Stimulated activated CD8-positive, alpha-beta memory T cell treated with anti-CD3 and anti-CD28 coated beads, Interleukin-12 subunit alpha, Interleukin-12 subunit beta, amount 100 ng/mL, for 4 hours (primary cell): ENCODE results near the gene TCF7L1.

Source experiments
- DNase-seq: peaks from one replicate; pipeline ENCODE4 v3.0.0-alpha.2; 2020; ENCODE audit warnings: low read depth

The TCF7L1 gene

DNA sequence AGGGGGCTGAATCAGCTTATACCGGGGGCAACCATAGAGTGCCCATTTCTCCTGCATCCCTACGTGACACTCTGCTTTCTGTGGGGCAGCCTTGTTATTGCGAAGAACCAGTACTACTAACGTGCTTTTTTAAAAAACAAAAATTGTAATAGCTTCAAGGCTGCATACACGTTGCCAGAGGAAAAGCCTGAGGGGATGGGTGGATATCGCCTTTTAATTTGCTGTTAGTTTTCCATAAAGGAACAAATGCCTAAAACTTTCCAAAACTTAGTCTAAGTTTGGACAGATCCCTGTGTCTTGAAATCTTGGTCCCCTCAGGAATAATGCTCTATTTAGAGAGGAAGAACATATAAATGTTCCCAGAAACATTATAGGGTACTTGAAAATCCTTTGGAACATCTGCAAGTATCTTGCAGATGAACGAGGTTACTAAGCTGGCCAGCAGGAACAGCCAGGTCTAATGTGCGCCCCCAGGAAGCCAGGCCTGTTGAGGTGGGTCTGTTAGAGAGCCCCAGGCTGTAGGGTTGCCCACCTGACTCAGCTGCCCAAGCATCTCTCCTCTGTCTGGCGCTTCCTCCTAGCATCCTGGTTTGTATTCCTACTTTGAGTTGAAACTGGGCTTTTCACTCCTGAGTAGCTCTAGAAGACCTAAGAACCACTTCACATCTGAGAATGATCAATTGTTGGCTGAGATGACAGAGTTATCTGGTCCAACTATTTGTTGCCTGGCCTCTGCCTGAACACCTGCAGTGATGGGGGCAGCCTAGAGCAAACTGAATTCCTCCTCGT lies 97.7 kb downstream of the TCF7L1 start:
- no peak for DNase-seq

DNA sequence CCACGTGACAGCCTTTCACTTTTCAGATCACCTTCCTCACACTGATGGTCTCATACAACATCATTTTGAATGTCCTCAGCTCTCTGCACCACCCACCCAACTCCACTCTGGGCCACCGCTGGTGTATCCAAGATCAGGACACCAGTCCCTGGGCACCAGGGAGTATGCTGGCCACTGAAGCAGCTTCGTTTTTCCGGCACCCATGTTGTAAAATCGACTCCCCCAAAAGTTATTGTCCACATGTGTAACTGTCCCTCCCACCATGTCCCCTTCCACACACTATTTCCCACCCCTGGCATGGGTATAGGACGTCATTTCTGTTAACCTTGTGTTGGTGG lies 98.2 kb downstream of the TCF7L1 start:
- DNase-seq, result no peak

DNA sequence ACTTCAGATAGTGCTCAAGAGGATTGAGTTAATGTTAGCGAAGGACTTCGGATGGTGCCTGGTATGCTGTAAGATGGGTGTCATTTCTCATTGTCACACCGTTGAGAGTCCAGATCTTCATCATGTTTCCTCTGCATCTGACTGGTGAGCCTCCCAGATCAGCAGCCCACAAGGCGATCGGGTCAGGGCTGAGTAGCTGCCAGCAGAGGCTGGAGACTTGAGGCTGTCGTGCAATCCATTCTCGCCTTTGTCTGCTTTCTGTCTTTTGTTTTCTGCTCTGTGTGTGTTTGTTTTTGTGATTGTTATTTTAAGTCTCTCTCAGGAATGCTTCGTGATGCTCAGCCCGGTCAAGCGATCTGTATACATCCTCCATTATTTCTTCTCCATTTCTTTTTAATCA lies 98.8 kb downstream of the TCF7L1 start:
- DNase-seq, result no peak

DNA sequence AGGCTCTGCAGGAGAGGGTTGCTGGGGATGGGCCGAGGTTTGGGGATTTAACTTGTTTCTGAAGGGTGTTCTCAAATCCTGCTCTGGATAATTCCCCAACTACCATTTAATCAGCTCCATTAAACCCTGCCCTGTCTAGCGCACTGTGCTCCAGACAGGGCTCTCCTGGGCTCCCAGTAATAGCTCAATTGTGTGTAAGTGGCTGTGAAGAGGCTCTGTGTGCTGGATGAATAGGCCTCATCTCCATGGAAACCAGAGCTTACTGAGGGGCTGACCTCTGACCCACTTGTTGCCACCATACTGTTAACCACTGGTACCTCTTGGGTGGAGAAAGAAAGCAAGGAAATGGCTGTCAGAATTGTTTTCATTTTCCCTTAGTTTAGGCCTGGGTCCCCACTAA lies 101.7 kb downstream of the TCF7L1 start:
- no peak for DNase-seq

DNA sequence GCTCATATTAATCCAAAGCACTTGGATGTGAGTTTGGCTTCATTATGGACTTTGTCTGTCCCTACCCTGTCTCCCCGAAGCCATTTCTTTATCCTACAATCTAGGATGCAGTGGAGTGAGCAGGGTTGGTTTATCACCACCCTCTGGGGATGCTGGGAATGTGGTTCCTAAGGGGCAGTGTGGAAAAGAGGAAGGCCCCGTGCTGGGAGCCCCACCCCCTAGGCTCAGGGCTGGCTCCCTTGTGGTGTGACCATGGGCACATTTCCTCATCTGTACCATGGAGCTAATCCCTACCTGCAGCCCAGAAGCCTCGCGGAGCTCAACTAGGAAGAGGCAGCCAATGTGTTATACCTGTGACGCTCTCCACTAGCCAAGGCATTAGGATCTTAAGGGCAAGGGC lies 102.1 kb downstream of the TCF7L1 start:
- no peak for DNase-seq

DNA sequence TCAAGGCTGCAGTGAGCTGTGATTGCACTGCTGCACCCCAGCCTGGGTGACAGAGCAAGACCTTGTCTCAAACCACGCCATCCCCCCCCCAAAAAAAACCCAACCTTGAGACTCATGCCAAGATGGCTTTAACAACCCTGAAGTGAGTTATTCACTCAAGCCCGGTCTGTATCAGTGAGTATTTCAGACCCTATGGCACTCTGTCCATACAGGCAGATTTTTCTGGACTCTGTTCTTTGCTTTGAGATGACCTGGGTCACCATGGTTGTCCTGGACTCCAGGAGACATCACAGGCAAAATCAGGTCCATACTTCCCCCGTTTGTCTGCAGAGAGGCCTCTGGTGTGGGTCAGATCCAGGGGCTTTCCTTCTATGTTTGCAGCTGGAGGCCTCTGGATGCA lies 102.9 kb downstream of the TCF7L1 start:
- DNase-seq, result no peak

DNA sequence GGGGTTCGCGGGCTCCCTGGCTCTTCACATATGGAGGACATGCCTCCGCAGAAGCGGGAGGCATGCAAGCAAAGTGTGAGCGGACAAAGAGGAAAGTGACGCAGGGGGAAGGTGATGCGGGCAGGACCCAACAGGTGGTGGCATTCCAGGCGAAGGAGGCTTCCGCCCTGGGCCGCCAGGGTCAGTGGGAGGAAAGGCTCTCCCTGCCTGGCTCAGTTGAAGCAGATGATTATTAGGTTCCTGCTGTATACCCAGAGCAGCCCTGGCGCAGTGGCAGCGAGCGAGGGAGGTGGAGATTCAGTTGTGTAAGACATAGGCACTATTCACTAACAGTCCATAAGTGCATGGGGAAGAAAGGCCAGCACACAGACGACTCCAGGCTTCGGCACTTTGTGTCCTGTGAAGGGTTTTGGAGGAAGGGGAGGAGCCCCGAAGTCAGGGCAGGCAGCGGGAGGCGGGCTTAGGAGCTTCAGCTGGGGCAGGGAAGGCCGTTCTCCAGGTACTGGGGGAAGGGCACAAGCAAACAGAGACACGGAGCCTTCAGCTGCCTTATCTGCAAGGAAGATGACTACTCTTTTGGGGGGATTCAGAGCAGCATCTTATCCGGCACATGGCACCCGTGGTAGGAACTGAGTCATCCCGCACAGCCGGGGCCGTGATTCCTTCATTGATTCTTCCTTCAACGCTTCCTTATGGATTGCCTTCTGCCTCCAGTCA lies 104.8 kb downstream of the TCF7L1 start:
- no peak for DNase-seq

DNA sequence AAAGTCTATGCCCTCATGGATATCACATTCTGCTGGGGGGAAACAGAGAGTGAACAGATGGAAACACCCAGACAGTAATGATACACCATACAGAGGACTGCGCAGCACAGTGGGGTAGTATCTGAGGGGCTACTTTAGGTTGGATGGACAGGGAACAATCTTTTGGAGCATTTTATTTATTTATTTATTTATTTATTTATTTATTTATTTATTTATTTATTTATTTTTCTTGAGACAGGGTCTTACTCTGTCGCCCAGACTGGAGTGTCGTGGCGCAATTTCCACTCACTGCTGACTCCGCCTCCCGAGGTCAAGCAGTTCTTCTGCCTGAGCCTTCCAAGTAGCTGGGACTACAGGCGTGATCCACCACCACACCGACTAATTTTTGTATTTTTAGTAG lies 105.4 kb downstream of the TCF7L1 start:
- DNase-seq, result no peak

DNA sequence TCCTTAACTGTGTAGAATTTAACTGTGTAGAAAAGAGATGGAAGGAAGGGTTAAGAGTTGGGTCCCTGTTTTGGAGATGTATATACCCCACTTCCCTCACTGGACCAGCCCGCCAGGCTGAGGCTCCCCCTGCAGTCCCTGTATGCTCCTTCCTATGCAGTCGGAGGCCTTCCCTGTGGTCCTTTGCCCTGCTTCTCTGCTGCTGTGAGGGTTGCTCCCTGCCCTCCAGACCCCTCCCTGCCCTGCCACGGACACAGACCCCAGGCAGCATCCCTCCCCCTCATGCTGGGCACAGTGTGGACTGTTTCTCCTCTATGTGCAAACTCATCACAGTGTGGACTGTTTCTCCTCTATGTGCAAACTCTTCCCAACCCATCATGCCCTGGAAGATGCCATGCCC lies 105.9 kb downstream of the TCF7L1 start:
- no peak for DNase-seq

DNA sequence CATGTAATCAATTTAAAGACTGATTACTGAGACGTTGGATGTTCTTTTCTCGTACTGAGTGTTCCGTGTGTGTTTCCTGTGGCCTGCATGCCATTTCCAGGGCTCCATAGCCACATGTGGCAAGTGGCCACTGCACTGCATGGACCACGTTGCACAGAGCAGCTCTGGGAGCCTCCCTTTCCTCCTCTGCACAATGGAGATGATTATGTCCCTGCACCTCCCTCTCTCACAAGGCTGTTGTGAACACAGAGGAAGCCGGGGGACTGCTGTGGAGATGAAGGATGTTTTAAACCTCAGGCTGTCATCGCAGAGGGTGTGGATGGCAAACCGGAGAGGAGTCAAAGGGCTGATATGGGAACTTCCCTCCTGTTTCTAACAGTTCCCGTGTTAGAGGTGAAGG lies 106.9 kb downstream of the TCF7L1 start:
- DNase-seq, result no peak

DNA sequence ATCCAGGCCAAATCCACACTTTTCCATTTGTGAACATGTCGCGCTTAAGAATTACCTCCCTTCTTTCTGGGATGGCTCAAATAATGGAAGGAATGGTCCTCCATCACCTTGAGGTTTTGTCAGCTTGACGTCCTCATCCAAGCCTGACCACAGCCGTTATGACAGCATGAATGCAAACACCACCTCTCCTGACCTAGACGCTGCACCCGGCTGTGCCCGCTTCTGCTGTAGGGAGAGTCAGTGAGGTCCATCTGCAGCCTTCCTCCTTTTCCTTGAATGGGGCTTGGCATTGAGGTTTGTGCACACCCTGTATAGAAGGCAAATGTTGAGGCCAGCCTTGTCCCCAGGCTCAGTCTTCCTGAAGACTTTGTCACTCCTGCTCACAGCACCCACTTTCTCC lies 109.1 kb downstream of the TCF7L1 start:
- DNase-seq, result no peak

DNA sequence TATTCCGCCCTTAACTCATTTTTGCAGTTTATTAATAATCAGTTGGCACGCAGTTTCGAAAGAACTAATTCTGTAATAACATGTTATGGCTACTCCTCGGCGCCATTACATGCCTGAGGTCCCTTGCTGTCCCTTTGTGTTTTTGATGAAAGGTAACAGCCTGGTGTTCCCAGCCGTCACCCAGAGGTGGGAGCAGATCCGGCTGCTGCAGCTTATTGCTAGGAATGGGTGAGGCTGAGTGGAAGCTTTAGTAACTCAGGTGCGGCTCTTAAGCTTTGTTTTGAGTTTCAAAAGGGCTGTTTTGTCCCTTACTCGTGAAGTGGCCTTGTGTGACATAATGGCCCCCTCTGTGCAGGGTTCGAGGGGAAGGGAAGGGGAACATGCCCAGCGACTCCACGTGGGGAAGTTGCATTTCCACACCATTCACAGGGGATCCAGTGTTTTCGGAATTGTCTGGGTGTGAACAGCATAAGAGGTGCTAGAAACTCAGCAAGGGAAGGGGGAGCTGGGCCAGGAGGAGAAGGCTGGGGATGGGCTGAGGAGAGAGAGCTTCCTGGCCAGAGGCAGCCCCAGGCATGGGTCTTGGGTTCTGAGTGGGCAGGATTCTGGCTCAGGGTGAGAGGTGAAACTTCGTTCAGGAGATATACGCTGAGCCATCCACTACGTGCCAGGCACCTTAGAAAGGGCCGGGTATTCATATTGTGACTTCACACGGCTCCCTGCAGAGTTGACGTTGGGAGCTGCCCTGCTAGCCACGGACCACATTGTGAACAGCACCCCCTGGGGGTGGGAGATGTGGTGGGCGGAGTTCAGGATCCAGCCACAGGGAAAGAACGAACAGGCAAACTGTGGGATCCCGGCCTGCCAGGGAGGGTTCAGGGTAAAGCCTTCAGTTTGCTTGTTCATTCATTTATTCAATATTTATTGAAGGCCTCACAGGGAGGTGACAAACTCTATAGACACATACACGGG lies 110.2 kb downstream of the TCF7L1 start:
- DNase-seq, result no peak

DNA sequence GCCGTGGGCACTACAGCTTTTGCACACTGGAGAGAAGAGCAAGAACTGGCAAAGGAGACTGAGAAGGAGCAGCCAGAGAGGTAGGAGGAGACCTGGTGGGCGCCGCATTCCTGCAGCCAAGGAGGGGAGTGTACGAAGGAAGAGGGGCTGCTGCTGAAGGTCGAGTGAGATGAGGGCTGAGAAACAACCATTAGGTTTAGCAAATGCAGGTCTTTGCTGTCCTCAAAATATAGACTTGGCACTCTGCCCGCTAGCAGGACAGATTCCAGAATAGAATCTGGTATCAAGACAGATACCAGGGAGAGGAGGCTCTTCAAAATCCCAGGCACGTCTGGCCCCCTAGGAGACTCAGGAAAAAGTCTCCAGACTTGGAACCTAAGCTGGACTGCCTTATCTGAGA lies 111.6 kb downstream of the TCF7L1 start:
- no peak for DNase-seq

DNA sequence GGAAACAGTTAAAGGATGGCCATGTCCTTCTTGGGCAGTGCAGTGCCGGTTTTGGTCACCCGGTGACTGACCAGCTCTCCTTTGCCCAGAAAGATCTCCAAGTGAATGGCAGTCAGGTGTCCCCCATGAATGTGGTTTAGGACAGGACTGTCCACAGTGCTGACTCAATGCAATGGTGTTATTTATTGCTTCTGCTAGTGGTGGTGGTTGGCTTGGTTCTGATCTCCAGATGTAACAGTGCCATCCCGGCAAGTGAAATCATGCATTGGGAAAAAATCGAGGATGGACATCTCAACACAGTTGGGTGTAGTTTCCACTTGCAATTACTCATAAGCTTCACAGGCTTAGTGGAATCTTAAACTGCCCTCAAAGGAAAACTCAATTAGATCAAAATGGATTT lies 112.7 kb downstream of the TCF7L1 start:
- DNase-seq, result no peak

DNA sequence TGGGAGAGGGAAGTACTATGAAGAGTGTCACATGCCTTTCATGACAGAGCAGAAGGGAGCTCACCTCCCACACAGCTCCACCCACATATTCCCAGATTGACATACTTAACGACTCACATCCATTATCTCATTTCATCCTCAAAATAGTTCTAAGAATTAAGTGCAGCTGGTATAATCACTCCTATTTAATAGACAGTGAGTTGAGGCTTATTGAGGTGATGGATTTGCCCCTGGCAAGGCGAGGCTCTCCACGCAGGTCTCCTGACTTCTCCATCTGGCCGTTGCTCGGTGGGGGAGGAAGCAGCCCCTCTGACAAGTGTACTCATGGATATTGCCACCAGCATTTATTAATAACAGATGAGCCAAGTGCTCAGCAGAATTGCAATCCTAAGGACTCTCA lies 113.2 kb downstream of the TCF7L1 start:
- no peak for DNase-seq

DNA sequence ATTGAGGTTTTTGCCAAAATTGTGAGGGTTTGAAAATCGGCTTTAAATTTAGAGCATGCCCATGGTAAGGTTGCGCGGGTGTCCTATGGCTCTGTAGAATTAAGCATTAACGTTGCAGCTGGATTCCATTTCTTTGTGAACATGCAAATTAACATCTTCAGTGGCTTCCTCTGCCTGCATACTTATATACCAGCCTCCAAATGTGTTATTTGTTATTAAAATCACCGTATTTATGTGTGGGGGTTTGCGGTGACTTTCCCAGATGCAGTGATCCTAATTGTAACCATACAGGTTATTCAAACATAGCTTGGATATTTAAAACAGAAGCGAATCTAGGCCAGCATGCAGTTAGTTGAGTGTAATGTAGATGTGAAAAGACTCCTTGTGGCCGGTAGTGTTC lies 114.4 kb downstream of the TCF7L1 start:
- DNase-seq, result no peak

DNA sequence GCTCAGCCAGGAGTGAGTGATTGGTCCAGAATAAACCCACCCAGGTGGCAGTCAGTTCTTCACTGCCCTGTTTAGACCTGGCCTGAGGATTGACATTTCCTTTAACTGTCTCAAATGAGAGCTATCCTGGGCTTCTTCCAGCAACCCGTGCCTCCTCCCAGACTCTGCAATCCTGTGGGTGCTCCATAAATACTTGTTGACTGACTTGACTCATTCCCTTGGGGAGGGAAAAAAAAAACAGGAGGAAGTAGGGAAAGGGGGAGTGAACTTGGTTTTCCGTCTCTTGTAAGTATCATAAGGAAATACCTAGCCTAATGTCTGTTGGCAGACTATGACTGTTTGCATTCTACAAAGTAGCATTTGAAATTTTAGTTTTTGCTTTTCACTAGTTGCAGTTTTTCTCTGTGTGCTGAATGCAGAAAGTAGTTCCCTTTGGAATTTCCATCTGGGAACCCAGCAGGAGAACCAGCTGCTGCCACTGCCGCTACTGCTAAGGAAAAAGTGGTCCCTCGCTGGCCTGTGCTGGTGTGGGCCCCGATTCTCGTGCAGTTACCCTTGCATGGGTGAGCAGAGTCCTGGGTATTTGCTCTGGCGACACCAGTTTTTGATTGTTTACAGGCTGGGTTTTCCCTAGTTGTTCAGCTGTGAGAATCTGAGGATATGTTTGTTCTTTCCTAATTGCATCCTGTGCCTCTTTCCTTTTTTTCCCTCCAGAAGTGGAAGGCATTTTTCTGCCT lies 115.7 kb downstream of the TCF7L1 start:
- DNase-seq, result no peak

DNA sequence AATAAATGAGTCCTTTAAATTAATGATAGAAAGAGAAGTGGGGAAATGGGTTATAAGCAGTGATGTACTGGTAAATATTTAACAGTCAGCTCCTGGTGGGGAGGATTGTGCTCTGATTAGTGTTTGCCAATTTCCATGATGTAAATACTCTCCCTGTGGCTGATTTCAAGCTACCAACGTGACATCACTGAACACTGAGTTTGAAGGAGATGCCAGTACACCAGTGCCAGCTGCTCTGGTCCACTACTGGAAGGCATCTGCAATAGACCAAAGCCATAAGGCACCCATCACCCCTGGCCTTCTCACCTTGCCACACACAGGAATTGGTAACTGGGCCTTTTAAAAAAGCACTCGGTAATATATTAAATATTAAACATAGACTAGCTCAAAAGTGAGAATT lies 116.9 kb downstream of the TCF7L1 start:
- DNase-seq, result no peak

DNA sequence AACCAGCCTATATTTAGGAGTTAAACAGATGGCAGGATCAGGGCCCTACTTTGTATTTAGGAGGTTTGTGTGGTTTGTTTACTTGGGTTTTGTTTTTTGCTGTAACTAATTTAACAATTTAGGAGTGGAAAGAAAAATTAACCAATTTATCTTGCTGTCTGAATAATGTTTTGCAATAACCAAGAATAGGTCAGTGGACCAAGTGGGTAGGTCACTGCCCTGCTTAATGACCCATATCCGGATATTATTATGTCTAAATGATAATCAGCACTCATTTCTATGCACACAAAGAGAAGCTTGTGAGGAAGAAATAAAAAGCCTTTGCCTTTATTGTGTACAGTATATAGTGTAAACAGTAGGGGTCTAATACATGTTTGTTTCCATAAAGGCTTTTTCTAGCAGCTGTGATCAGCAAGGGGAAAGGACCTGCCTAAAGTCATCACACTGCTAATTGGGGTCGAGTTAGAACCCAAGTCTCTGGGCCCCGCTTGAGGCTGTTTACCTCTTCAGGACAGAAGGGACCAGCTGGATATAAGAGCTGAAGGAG lies 118.0 kb downstream of the TCF7L1 start:
- no peak for DNase-seq

DNA sequence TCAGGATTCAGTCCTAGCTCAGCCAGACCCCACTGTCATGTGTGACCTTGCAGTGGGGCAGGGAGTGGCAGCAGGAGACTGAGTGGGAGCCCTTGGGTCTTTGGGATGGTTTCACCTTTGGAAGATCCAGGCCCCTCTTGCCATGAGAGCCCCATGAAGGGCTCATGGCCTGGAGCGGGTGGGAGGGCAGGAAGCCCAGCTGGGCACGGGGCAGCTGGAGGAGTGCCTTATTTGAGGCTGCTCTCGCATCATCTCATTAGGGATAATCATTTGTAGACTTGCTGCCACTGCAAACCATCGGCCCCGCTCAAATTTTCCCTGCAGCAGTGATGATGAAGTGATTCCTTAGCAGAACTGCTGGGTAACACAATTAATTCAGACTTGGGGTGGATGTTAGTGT lies 120.7 kb downstream of the TCF7L1 start:
- no peak for DNase-seq

DNA sequence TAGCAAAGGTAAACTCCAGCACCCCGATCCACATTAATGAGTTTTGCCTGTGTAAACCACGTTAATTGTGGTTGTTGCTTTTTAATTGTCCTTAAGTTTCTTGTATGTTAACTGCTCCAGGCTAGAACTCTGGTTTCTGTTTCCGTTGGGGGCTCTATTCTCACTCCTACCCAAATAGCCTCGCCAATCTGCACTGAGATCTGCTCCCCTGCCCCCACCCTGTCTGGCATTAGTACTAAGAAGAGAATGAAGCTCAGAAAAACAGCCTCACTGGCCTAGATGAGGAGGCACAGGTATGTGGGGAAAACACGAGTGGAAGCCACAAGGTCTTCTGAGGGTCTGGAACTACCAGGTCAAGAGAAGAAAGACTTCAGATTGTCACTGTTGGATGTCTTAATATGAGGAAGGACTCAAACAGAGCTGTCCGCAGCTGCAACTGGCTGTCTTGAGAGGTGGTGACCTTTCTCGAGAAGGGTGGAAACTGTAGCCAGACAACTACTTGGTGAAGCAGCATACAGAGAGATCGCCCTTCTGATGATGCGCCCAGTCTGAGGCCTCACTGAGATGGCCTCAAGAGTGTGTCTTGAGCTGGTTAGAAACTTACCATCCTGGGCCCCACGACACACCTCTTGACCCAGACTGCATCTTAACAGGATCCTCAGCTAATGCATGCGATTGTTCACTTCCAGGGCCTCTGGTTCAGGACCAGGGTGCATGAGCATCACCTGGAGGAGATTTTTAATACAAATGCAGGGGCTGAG lies 121.5 kb downstream of the TCF7L1 start:
- DNase-seq, result no peak
